HG02623 (cell line): ENCODE data around the gene SPG7.
A peak's percentile ranks its signal among the peaks of the same experiment; 100 is the strongest.

Source experiments
- ATAC-seq: cut with Tn5 transposase; IDR thresholded peaks from one replicate; pipeline ENCODE4 v1.9.1; 2021; ENCODE audit warnings: moderate library complexity; ENCODE audit not compliant: unreplicated experiment

The SPG7 gene

GRCh38 chr16:89484923-89485679 is 23.1 kb upstream of the SPG7 start:
- peak; percentile 31 for ATAC-seq

GRCh38 chr16:89485701-89486246 is 22.4 kb upstream of the SPG7 start:
- no peak for ATAC-seq

GRCh38 chr16:89489040-89489897 is 18.9 kb upstream of the SPG7 start:
- no peak for ATAC-seq

GRCh38 chr16:89489898-89490438 is 18.2 kb upstream of the SPG7 start:
- no peak for ATAC-seq

GRCh38 chr16:89490439-89491237 is 17.6 kb upstream of the SPG7 start, which contains the start of gene ANKRD11:
TSS of gene ANKRD11 (minus strand) at chr16:89490561. CDS start at chr16:89317019, 173,542 bp downstream.
- peak; percentile 85 for ATAC-seq

GRCh38 chr16:89491238-89491869 is 16.8 kb upstream of the SPG7 start:
- no peak for ATAC-seq

- ATAC-seq = no peak
These were observed 16.1 kb upstream of the SPG7 start for GRCh38 chr16:89491974-89492687.

- no peak for ATAC-seq
These were observed 14.4 kb upstream of the SPG7 start for GRCh38 chr16:89493776-89494175.

- no peak for ATAC-seq
These were observed 13.1 kb upstream of the SPG7 start for GRCh38 chr16:89495121-89495520.

GRCh38 chr16:89498839-89499238 is 9.4 kb upstream of the SPG7 start:
- ATAC-seq = no peak

- no peak for ATAC-seq
These were observed 8.4 kb upstream of the SPG7 start for GRCh38 chr16:89499767-89500166.

- ATAC-seq = no peak
These were observed 5.9 kb upstream of the SPG7 start for GRCh38 chr16:89502081-89502843.

GRCh38 chr16:89504091-89504490 is 4.1 kb upstream of the SPG7 start:
- no peak for ATAC-seq

GRCh38 chr16:89505204-89506112 is 2.7 kb upstream of the SPG7 start:
- peak; percentile 33 for ATAC-seq

GRCh38 chr16:89506113-89506504 is 2.1 kb upstream of the SPG7 start:
- ATAC-seq = no peak

- ATAC-seq = no peak
These were observed 1.4 kb upstream of the SPG7 start for GRCh38 chr16:89506791-89507191.

- ATAC-seq = no peak
These were observed 879 bp upstream of the SPG7 start for GRCh38 chr16:89507214-89507833.
